ENCODE data around the gene DACT2. TPM values are rescaled to one million over a fixed set of nuclear protein-coding genes. Genes with fewer than 3 reads are reported as not detected.

The DACT2 gene
- total and polyA plus RNA-seq, 2 of the 8 experiments (the other 6 are each of a cell fraction or from before 2014, with no cell fraction given), result 2.9 to 3.1 TPM

DNA sequence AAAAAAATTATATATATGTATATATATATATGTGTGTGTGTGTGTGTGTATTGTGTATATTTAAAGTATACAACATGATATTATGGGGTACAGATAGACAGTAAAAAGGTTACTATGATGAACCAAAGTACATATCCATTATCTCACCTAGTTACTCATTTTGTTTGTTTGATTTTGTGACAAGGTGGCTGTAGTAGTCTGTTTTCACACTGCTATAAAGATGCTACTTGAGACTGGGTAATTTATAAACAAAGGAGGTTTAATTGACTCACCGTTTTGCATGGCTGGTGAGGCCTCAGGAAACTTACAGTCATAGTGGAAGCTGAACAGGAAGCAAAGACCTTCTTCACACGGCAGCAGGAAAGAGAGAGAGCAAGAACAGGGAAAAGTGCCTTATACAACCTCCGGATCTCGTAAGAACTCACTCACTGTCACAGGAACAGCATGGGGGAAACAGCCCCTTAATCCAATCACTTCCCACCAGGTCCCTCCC lies 30.2 kb upstream of the DACT2 start:
- Histone ChIP-seq H3K23ac (ENCODE audit: insufficient read length) (no peak overlapping the region), H3K14ac (ENCODE audit: insufficient read length) (no peak overlapping the region), H2BK15ac (ENCODE audit: low read length) (no peak overlapping the region), H3K23me2 (ENCODE audit: low read depth, low read length) (no peaks in the 10 kb centered on the region), H2BK5ac (ENCODE audit: low read depth, low read length) (no peak overlapping the region), H4K8ac (ENCODE audit: extremely low read depth, insufficient read depth, low read length) (no peak overlapping the region), H3K27me3 (replicated peaks in 1 of 4; ENCODE audit: control insufficient read depth in 3 of 4, extremely low read depth in 1 of 4, insufficient read depth in 3 of 4, low read length in 3 of 4) (no peaks in the 10 kb centered on the region), H4K20me1 (replicated peaks in 1 of 2; ENCODE audit: control insufficient read depth in 1 of 2, insufficient read depth in 2 of 2, low read length in 2 of 2) (no peaks in the 10 kb centered on the region), H3K4me1 (replicated peaks in 1 of 4; ENCODE audit: control insufficient read depth in 3 of 4, insufficient read depth in 4 of 4, low read length in 3 of 4) (no peaks in the 10 kb centered on the region), H2BK120ac (replicated peaks; ENCODE audit: low read depth, low read length) (no peak overlapping the region), H2AFZ (ENCODE audit: low read length) (no peak overlapping the region), H2AK5ac (ENCODE audit: low read depth, low read length) (no peak overlapping the region), H3K9me3 (ENCODE audit: insufficient read depth in 2 of 2, low read depth in 1 of 2, low read length in 1 of 2) (no peaks in the 10 kb centered on the region), H3K56ac (replicated peaks; ENCODE audit: insufficient read length, low read depth, low read length) (no peak overlapping the region), H3K9ac (replicated peaks in 1 of 4; ENCODE audit: extremely low read depth in 1 of 4, low read depth in 3 of 4, low read length in 3 of 4) (no peak overlapping the region), H3K4ac (replicated peaks; ENCODE audit: insufficient read length, low read depth, low read length) (no peak overlapping the region), H3K79me2 (ENCODE audit: control insufficient read depth in 1 of 2, insufficient read depth in 2 of 2, low read length in 2 of 2) (no peaks in the 10 kb centered on the region), H2BK12ac (ENCODE audit: low read depth, low read length) (no peak overlapping the region), H3K27ac (ENCODE audit: low read depth, low read length) (no peak overlapping the region), H3K36me3 (ENCODE audit: control insufficient read depth in 2 of 4, insufficient read depth in 4 of 4, low read length in 3 of 4) (no peaks in the 10 kb centered on the region), H3K4me2 (ENCODE audit: insufficient read depth in 1 of 2, low read depth in 2 of 2, low read length in 2 of 2) (no peak overlapping the region), H4K5ac (ENCODE audit: insufficient read length, low read depth, low read length) (no peak overlapping the region), H3K79me1 (ENCODE audit: low read depth, low read length) (no peaks in the 10 kb centered on the region), H4K91ac (replicated peaks; ENCODE audit: insufficient read length, low read length) (no peak overlapping the region), H3K4me3 (ENCODE audit: extremely low read depth in 1 of 4, insufficient read depth in 2 of 4, low read depth in 3 of 4, low read length in 4 of 4) (no peak overlapping the region), H2BK20ac (ENCODE audit: low read length) (no peak overlapping the region), H3K18ac (ENCODE audit: extremely low read depth, low read length) (no peak overlapping the region)
- FAIRE-seq (no peak), DNase-seq (ENCODE audit: low read depth in 1 of 2, low spot score in 2 of 2) (no peak)
- 83% methylated on average over 4 of the region's 4 CpGs; no CpG with 5 or more reads in 1 of the 2 experiments for WGBS, 2 experiments (ENCODE audit: extremely low coverage in 1 of 2, insufficient coverage in 1 of 2, insufficient read length in 1 of 2, insufficient replicate concordance in 2 of 2, low coverage in 1 of 2, low lambda C conversion rate in 2 of 2, missing lambda C conversion rate in 1 of 2)
- CTCF ChIA-PET (ENCODE audit: partially characterized antibody), result no interaction called here
- POLR2A ChIA-PET (ENCODE audit: partially characterized antibody), result no interaction called here
- TF ChIP-seq RBBP5 (IDR thresholded peaks at IDR 0.05; ENCODE audit: borderline replicate concordance, low read depth, low read length) (no peak), HDAC6 (IDR thresholded peaks at IDR 0.05; ENCODE audit: low read depth, low read length) (no peak), BACH1 (IDR thresholded peaks at IDR 0.05; ENCODE audit: low read length) (no peak), JUND (IDR thresholded peaks at IDR 0.05; ENCODE audit: low read length) (no peak), GABPA (IDR thresholded peaks at IDR 0.05; ENCODE audit: borderline replicate concordance, insufficient read depth, low read length) (no peak), KDM1A (IDR thresholded peaks at IDR 0.05; ENCODE audit: borderline replicate concordance, low read length) (no peak), YY1 (IDR thresholded peaks at IDR 0.05; ENCODE audit: low read depth, low read length) (no peak)
- TF ChIP-seq, protein P1, sequence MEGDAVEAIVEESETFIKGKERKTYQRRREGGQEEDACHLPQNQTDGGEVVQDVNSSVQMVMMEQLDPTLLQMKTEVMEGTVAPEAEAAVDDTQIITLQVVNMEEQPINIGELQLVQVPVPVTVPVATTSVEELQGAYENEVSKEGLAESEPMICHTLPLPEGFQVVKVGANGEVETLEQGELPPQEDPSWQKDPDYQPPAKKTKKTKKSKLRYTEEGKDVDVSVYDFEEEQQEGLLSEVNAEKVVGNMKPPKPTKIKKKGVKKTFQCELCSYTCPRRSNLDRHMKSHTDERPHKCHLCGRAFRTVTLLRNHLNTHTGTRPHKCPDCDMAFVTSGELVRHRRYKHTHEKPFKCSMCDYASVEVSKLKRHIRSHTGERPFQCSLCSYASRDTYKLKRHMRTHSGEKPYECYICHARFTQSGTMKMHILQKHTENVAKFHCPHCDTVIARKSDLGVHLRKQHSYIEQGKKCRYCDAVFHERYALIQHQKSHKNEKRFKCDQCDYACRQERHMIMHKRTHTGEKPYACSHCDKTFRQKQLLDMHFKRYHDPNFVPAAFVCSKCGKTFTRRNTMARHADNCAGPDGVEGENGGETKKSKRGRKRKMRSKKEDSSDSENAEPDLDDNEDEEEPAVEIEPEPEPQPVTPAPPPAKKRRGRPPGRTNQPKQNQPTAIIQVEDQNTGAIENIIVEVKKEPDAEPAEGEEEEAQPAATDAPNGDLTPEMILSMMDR (IDR thresholded peaks at IDR 0.05; ENCODE audit: control extremely low read depth in 1 of 3, insufficient read depth in 1 of 3, low read depth in 1 of 3, low read length in 3 of 3), result no peak
